Sigmoid colon (tissue), 4 donors: Measurements from ENCODE around the gene PXK.

Experiments
- EP300 ChIP-seq, 4 donors: sonication (generic); formaldehyde crosslinking; IDR thresholded peaks; one replicate each; pipeline ENCODE4 v1.6.1; 2017; ENCODE audit warnings: antibody characterized with exemption in 4 of 4
- TF ChIP-seq, protein P1 (sequence below), 4 experiments: fragments of 450-650 bp in 3 of 4; fragments of 200-600 bp in 1 of 4; IDR thresholded peaks; one replicate each; pipeline ENCODE4 v1.5.1; 2016 to 2019; ENCODE audit warnings: antibody characterized with exemption in 4 of 4, mild to moderate bottlenecking in 3 of 4, moderate library complexity in 2 of 4

DNA sequence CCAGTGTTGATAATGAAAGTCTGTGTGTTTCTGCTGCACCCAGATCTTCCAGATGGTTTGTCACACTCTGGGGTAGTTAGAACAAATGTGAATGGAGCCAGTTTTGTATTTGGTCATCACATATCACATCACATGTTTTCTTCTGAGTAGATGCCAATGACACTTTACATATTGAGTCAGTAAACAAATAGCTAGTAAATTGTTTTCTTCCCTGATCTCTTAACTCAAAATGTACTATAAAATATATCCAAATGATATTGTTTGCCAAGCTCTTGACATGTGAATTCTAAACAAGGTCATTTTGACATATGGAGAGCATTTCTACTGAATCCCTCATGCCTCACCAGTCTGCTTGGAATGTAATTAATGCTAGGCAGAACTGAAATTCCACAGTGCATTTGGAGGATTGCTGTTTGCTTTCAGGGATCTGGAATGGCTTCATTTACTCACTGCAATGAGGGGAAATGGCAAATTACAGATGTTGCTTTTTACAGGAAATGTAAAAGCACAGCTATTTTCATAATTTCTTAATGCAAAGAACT, 55.9 kb downstream of the PXK start:
- TF ChIP-seq, protein P1, sequence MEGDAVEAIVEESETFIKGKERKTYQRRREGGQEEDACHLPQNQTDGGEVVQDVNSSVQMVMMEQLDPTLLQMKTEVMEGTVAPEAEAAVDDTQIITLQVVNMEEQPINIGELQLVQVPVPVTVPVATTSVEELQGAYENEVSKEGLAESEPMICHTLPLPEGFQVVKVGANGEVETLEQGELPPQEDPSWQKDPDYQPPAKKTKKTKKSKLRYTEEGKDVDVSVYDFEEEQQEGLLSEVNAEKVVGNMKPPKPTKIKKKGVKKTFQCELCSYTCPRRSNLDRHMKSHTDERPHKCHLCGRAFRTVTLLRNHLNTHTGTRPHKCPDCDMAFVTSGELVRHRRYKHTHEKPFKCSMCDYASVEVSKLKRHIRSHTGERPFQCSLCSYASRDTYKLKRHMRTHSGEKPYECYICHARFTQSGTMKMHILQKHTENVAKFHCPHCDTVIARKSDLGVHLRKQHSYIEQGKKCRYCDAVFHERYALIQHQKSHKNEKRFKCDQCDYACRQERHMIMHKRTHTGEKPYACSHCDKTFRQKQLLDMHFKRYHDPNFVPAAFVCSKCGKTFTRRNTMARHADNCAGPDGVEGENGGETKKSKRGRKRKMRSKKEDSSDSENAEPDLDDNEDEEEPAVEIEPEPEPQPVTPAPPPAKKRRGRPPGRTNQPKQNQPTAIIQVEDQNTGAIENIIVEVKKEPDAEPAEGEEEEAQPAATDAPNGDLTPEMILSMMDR (IDR thresholded peaks at IDR 0.05): no peak
- TF ChIP-seq EP300 (IDR thresholded peaks at IDR 0.05): no peak
